M059J (cell line): Measurements from ENCODE around the gene CIAO2B. TPM values are rescaled to one million over a fixed set of nuclear protein-coding genes. Genes with fewer than 3 reads are reported as not detected.
"Not testable (repeated sequence)": the region's sequence is repeated elsewhere in the genome, so short reads cannot be mapped to it uniquely, and the experiment has no call there.

ENCODE experiments used
- DNase-seq: peaks from one replicate; pipeline ENCODE4 v3.0.0-alpha.2; 2012; ENCODE audit warnings: low read depth
- total RNA-seq: library from RNA; depleted of rRNA; stranded (reverse); fragments of >200 nt; shearing (Covaris generic); gene quantifications from 2 replicates; pipeline ENCODE4 v1.2.3, GENCODE V29; 2014; rRNA removed

The CIAO2B gene
- total RNA-seq = 183 and 280 TPM in 2 replicates

- peak; percentile 84 for DNase-seq
Measured at GRCh38 chr16:66934138-66934838, at the start of gene CIAO2B. CIAO2B (minus strand) TSS chr16:66934402; CDS start chr16:66934364, 38 bp downstream.

GRCh38 chr16:66983033-66983432 lies 48.8 kb upstream of the CIAO2B start:
- no peak for DNase-seq

DNA sequence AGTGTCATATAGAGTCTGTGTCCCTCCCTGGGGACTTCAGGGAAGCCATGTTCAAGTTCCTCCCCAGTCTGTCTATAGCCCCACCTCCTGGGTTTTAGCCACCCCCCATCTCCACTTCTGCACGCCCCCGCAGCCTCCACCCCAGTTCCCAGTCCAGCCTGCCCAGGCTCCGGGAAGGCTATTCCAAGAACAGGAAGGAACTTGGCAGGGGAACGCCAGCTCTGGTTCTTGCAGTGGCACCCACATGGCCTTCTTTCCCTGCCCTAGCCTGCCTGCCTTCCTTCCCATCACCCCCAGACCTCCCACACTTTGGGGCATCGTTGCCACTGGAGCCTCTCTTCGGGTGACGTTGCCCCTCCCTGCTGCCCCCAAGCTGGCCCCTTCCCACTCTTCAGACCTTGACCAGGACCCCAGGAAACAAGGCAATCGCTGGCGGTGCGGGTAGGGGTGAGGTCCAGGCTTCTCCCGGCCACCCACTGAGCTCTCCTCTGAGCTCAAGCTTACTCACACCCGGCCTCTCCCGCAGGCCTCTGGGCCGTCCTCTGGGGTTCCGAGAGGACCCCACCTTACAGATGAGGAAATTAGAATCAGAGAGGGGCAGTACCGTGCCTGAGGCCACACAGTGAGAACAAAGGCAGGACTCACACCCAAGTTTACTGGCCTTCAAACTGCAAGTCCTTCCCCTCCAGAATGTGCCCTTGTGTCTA lies 45.0 kb upstream of the CIAO2B start:
- no peak for DNase-seq

DNA sequence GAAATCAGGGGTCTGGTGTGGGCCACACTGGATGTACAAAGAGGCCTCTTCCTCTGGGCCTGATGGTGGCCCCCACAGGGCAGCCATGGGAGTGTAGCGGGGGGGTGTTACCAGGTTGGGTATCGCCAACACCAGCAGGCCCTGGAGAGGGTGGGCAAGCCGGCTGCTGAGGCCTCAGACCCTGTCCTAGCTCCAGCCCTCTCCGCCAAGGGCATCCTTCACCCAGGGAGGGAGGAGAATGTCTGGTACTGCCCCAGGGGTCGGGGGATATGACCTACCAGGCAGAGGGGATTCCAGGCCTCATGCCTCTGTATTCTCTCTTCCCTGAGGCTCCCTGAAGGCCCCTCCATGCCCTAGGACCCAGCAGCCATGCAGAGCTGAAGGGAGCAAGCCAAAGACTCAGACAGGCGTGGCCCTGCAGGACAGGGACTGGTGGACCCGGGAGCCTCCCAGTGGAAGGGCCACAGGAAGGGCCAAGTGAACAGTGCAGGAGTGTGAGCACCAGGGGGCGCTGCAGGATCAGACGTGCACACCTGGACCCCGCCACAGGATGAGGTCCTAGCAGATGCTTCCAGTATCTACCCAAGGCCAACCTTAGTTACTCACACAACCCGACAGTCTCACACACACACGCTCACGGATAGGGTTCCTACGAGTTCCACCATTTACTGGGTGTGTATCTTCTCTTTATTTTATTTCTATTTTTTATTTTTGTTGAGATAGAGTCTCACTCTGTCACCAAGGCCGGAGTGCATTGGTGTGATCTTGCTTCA lies 43.3 kb upstream of the CIAO2B start:
- peak; percentile 77 for DNase-seq

DNA sequence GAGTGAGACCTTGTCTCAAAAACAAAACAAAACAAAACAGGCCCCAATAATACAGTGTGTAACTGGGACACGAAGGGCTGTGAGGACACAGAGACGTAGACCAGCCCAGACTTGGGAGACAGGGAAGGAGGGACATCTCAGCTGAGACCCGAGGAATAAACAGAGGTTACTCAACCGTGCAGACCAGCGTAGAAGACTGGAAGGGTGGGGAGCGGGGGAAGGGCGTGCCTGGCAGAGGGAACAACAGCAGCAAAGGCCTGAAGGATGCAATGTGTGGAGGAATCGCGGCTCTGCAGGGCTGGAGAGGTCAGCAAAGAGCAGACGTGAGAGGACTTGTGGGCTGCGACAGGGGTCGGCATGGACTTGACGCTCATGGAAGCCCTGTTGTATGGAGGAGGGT lies 42.5 kb upstream of the CIAO2B start:
- no peak for DNase-seq

DNA sequence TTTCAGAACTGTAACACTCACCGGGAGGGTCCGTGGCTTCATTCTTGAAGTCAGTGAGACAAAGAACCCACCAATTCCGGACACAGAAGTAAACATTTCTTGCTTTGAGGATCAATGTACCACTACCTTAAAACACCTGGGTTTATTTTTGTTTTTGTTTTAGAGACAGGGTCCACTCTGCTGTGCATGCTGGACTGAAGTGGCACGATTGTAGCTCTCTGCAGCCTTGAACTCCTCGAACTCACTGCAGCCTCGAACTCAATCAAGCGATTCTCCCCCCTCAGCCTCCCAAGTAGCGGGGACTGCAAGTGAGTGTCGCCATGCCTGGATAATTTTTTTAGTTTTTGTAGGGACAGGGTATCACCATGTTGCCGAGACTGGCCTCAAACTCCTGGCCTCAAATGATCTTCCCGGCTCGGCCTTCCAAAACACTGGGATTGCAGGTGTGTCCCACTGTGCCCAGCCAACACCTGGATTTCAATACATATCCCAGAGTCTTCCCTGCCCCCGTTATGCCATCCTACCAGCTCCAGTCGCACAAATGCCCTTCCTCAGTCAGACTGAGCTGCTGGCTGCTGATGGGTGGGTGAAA lies 41.2 kb upstream of the CIAO2B start:
- no peak for DNase-seq

DNA sequence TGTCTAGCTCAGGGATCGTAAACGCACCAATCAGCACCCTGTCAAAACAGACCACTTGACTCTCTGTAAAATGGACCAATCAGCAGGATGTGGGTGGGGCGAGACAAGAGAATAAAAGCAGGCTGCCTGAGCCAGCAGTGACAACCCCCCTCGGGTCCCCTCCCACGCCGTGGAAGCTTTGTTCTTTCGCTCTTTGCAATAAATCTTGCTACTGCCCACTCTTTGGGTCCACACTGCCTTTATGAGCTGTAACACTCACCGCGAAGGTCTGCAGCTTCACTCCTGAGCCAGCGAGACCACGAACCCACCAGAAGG lies 40.7 kb upstream of the CIAO2B start:
- not testable (repeated sequence) for DNase-seq

DNA sequence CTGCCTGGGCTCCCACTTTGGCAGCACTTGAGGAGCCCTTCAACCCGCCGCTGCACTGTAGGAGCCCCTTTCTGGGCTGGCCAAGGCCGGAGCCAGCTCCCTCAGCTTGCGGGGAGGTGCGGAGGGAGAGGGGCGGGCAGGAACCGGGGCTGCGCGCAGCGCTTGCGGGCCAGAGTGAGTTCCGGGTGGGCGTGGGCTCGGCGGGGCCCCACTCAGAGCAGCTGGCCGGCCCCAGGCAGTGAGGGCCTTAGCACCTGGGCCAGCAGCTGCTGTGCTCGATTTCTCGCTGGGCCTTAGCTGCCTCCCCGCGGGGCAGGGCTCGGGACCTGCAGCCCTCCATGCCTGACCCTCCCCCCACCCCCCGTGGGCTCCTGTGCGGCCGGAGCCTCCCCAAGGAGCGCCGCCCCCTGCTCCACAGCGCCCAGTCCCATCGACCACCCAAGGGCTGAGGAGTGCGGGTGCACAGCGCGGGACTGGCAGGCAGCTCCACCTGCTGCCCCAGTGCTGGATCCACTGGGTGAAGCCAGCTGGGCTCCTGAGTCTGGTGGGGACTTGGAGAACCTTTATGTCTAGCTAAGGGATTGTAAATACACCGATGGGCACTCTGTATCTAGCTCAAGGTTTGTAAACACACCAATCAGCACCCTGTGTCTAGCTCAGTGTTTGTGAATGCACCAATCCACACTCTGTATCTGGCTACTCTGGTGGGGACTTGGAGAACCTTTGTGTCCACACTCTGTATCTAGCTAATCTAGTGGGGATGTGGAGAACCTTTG lies 40.1 kb upstream of the CIAO2B start:
- not testable (repeated sequence) for DNase-seq

- DNase-seq = no peak
Measured at GRCh38 chr16:66973716-66974115, 39.5 kb upstream of the CIAO2B start.

GRCh38 chr16:66972983-66973382 lies 38.8 kb upstream of the CIAO2B start:
- DNase-seq = no peak

DNA sequence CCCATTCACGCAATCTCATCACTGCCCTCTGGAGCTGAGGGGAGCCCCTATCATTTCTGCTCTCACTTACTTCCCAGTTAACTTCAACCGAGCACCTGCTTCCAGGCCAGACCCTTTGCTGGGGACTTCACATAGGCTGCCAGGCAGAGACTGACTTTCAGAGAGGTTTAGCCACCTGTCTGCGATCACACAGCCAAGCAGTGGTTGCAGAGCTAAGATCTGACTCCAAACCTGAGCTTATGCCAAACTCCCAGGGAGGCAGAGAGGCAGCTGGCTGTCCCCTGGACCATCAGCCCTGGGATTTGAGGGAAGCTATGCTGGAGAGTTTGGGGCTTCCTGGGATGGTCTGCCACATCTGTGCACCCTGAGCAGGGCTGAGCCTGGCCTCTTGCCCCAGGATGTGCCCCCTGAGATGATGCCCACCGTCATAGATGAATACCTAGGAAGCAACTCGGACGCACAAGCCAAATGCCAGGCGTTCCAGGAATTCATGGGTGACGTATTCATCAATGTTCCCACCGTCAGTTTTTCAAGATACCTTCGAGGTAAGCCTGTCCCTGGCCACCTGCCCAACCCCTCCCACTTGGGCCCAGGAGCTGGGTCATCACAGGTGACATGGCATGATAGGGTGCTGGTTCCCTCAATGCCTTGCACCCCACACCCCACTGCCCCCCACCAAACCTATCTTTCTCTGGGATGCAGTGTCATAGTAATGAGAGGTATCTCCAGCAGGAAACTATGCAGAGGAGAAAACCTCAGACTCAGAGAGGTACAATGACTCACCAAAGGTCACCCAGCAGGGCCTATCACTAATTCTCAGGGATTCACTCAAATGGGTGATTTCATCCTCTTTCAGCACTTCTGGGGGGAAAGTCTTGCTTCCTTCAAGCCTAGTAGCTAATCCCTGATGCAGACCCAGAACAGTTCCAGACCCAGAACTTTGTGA lies 36.8 kb upstream of the CIAO2B start:
- DNase-seq = peak; percentile 80

DNA sequence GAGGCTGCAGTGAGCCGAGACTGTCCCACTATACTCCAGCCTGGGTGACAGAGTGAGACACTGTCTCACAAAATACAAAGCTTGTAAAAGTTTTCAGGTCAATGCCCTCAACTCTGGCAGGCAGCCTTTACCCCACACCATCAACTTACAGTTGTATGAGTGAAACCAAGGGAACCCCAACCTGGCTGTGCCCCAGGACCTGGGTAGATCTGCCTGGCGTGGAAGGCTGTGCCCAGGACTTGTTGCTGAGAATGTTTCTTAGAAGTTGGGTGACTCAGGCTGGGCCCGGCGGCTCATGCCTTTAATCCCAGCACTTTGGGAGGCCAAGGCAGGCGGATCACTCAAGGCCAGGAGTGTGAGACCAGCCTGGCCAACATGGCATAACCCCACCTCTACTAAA lies 34.6 kb upstream of the CIAO2B start:
- DNase-seq = peak; percentile 74

- DNase-seq = no peak
Measured at GRCh38 chr16:66964049-66964448, 29.8 kb upstream of the CIAO2B start.

DNA sequence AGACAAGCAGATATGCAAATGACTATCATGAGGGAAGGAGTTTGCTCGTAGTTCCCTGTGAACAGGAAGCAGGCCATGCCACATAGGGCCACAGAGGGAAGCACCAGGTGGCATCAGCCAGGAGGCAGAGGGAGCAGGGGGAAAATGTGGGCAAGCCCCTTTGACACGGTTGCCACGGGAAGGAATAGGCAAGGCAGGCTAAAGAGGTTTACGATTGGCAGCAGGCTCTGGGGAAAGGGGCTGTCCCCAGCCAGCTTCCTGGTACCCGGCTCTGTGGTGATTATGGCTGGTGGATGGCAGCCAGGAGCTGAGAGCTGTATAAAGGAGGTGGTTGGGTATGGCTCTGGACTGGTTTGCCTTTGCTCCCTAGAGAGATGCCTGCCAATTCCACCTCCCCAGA lies 27.7 kb upstream of the CIAO2B start:
- DNase-seq = no peak

DNA sequence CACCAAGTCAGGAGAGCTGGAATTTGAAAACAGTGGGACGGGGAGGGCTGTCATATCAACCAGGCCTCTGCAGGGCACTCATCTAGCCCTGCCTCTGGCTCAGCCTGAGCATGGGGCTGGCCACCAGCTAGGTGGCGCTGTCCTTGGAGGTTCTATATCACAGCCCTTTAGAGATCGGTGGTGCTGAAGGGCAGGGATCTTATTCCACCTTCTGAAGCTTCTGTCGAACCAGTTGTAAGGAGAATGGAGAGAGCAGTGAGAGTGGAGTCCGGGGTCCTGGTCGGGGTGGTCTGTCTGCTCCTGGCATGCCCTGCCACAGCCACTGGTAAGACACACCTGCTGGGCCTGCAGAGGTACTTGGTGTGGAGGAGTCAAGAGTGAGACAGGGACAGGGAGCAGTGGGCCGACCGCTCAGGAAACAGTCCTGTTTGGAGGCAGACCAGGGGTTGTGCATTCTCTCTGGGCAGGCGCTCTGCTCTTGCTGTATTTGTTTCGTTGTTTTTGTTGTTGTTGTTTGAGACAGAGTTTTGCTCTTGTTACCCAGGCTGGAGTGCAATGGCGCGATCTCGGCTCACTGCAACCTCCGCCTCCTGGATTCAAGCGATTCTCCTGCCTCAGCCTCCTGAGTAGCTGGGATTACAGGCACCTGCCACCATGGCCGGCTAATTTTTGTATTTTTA lies 27.0 kb upstream of the CIAO2B start, which contains the start of gene CES3:
Gene CES3, plus strand, starts transcription at position 202 of the 680 bp plus-strand sequence. Its CDS starts 42 bp downstream, at position 244.
- DNase-seq = peak; percentile 69

- no peak for DNase-seq
Measured at GRCh38 chr16:66960270-66960669, 26.1 kb upstream of the CIAO2B start.

- no peak for DNase-seq
Measured at GRCh38 chr16:66959704-66960161, 25.5 kb upstream of the CIAO2B start.

DNA sequence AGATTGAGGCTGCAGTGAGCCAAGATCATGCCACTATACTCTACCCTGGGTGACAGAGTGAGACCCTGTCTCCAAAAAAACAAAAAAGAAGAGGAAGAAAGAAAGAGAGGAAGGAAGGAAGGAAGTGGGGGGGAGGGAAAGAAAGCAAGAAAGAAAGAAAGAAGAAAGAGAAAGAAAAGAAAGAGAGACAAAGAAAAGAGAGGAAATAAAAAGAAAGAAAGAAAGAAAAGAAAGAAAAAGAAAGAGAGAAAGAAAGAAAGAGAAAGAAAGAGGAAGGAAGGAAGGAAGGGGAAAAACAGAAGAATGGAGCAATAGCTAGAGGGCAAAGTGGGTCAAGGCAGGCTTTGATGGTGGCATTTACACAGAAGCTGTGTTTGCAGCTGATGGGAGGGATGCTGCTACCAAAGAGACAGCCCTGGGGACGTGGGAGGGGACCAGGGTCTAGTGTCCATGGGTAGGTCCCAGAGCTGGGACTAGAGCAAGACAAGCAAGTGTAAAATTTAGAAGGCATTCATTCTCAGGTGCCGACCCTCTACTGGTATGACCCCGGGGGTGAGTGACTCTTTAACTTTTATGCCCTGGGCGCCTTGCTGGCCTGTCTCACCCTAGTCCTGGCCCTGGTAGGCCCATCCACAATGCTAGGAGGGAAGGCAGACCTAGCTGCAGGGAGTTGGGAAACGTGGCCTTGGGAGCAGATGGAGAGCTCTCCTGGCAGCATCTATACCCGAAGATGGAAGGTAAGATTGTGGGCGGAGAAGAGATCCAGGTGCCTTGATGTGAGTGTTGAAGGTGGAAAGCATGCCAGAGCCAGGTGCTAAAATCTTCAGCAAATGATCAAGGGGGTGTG lies 24.9 kb upstream of the CIAO2B start:
- DNase-seq = no peak

DNA sequence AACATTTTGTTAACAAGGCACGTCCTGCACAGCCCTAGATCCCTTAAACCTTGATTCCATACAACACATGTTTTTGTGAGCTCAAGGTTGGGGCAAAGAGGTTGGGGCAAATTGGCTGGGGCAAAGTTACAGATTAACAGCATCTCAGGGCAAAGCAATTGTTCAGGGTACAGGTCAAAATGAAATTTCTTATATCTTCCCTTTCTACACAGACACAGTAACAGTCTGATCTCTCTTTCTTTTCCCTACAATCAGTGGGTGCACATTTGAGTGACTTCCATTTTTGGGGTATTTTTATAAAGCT lies 21.9 kb upstream of the CIAO2B start:
- DNase-seq = not testable (repeated sequence)
